Measurements from ENCODE around the gene SGPP2.
"Not testable (repeated sequence)": the region's sequence is repeated elsewhere in the genome, so short reads cannot be mapped to it uniquely, and the experiment has no call there.

The SGPP2 gene

GRCh38 chr2:222404151-222404905 is 20.0 kb upstream of the SGPP2 start:
- H3F3A ChIP-seq (ENCODE audit: control insufficient read depth, insufficient read depth) = no peaks in the 10 kb centered on the region
- H3K27me3 ChIP-seq (ENCODE audit: control insufficient read depth, low read length) = no peaks in the 10 kb centered on the region
- no peaks in the 10 kb centered on the region for H3K9me3 ChIP-seq (ENCODE audit: control insufficient read depth, insufficient read depth, low read length)
- H3K4me2 ChIP-seq (ENCODE audit: low read length) = no peak overlapping the region
- H3K4me3 ChIP-seq (ENCODE audit: low read length) = no peak overlapping the region
- H3K9me2 ChIP-seq (replicated peaks; ENCODE audit: control insufficient read depth, low read length) = no peaks in the 10 kb centered on the region
- H3K4me1 ChIP-seq (ENCODE audit: control insufficient read depth, low read length) = no peaks in the 10 kb centered on the region
- no peak for TF ChIP-seq CTCF (IDR thresholded peaks at IDR 0.05; ENCODE audit: low read depth, low read length, poor library complexity, severe bottlenecking)
- H3K79me2 ChIP-seq (ENCODE audit: control insufficient read depth, low read length) = no peaks in the 10 kb centered on the region
- H3K36me3 ChIP-seq (ENCODE audit: control insufficient read depth, low read length) = no peaks in the 10 kb centered on the region
- no peaks in the 10 kb centered on the region for H4K20me1 ChIP-seq (ENCODE audit: control insufficient read depth, insufficient read depth, low read depth, low read length)
- no peak overlapping the region for H3K27ac ChIP-seq (ENCODE audit: low read depth, low read length)

GRCh38 chr2:222408684-222409083 is 15.7 kb upstream of the SGPP2 start:
- Histone ChIP-seq H3K4me1 (ENCODE audit: control insufficient read depth, low read length) (no peaks in the 10 kb centered on the region), H3K9me3 (ENCODE audit: control insufficient read depth, insufficient read depth, low read length) (peaks cover 2% of the 10 kb centered on the region), H3K9me2 (replicated peaks; ENCODE audit: control insufficient read depth, low read length) (no peaks in the 10 kb centered on the region), H3K4me3 (ENCODE audit: low read length) (no peak overlapping the region), H3K4me2 (ENCODE audit: low read length) (no peak overlapping the region), H3K79me2 (ENCODE audit: control insufficient read depth, low read length) (no peaks in the 10 kb centered on the region), H3K36me3 (ENCODE audit: control insufficient read depth, low read length) (no peaks in the 10 kb centered on the region), H3K27ac (ENCODE audit: low read depth, low read length) (no peak overlapping the region), H3K27me3 (ENCODE audit: control insufficient read depth, low read length) (no peaks in the 10 kb centered on the region), H4K20me1 (ENCODE audit: control insufficient read depth, insufficient read depth, low read depth, low read length) (no peaks in the 10 kb centered on the region), H3F3A (ENCODE audit: control insufficient read depth, insufficient read depth) (no peaks in the 10 kb centered on the region)
- no peak for TF ChIP-seq CTCF (IDR thresholded peaks at IDR 0.05; ENCODE audit: low read depth, low read length, poor library complexity, severe bottlenecking)
- TF ChIP-seq EZH2phosphoT487 (IDR thresholded peaks at IDR 0.05; ENCODE audit: borderline replicate concordance, low read length) = no peak

GRCh38 chr2:222410534-222410933 is 13.8 kb upstream of the SGPP2 start:
- Histone ChIP-seq H3K9me3 (ENCODE audit: control insufficient read depth, insufficient read depth, low read length) (peaks cover 3% of the 10 kb centered on the region), H3K4me2 (ENCODE audit: low read length) (no peak overlapping the region), H3K27ac (ENCODE audit: low read depth, low read length) (no peak overlapping the region), H3K36me3 (ENCODE audit: control insufficient read depth, low read length) (no peaks in the 10 kb centered on the region), H4K20me1 (ENCODE audit: control insufficient read depth, insufficient read depth, low read depth, low read length) (no peaks in the 10 kb centered on the region), H3F3A (ENCODE audit: control insufficient read depth, insufficient read depth) (no peaks in the 10 kb centered on the region), H3K4me1 (ENCODE audit: control insufficient read depth, low read length) (no peaks in the 10 kb centered on the region), H3K9me2 (replicated peaks; ENCODE audit: control insufficient read depth, low read length) (no peaks in the 10 kb centered on the region), H3K27me3 (ENCODE audit: control insufficient read depth, low read length) (no peaks in the 10 kb centered on the region), H3K4me3 (ENCODE audit: low read length) (no peak overlapping the region), H3K79me2 (ENCODE audit: control insufficient read depth, low read length) (no peaks in the 10 kb centered on the region)
- TF ChIP-seq CTCF (IDR thresholded peaks at IDR 0.05; ENCODE audit: low read depth, low read length, poor library complexity, severe bottlenecking) = no peak

GRCh38 chr2:222412334-222412733 is 12.0 kb upstream of the SGPP2 start:
- not testable (repeated sequence) for H3K9me2 ChIP-seq (replicated peaks; ENCODE audit: control insufficient read depth, low read length); H3K4me2 ChIP-seq (ENCODE audit: low read length); H3K4me3 ChIP-seq (ENCODE audit: low read length); H3K27me3 ChIP-seq (ENCODE audit: control insufficient read depth, low read length); H3K4me1 ChIP-seq (ENCODE audit: control insufficient read depth, low read length); H3K9me3 ChIP-seq (ENCODE audit: control insufficient read depth, insufficient read depth, low read length); H3F3A ChIP-seq (ENCODE audit: control insufficient read depth, insufficient read depth); H3K79me2 ChIP-seq (ENCODE audit: control insufficient read depth, low read length); H3K36me3 ChIP-seq (ENCODE audit: control insufficient read depth, low read length); H3K27ac ChIP-seq (ENCODE audit: low read depth, low read length); H4K20me1 ChIP-seq (ENCODE audit: control insufficient read depth, insufficient read depth, low read depth, low read length)

Measured in DOHH2 (cell line).